Endothelial cell of umbilical vein (primary cell): ENCODE results near the gene EIF3J. TPM values are rescaled to one million over a fixed set of nuclear protein-coding genes. Genes with fewer than 3 reads are reported as not detected.

Experiments
- BruUV-seq: library from RNA; stranded (reverse); fragments of 400-500 nt; replicated peaks from 2 replicates; lab custom pipeline; 2021; lab: Mats Ljungman, UMichigan
- CTCF ChIA-PET: fragments of 300-600, 350-600 bp; sonication (Branson Sonifier 250); formaldehyde crosslinking; loops from one replicate; lab custom pipeline; 2021; ENCODE audit warnings: antibody characterized with exemption, inconsistent platforms; lab: Charles Lee
- POLR2A ChIA-PET: fragments of 300-600, 350-600 bp; sonication (Branson Sonifier 250); formaldehyde crosslinking; loops from one replicate; lab custom pipeline; 2021; ENCODE audit warnings: antibody characterized with exemption, inconsistent platforms; lab: Charles Lee
- DNase-seq: peaks from one replicate; pipeline ENCODE4 v3.0.0-alpha.2; 2011; ENCODE audit warnings: low read depth, low spot score
- FAIRE-seq: peaks from 2 replicates; lab custom pipeline; 2011; peaks lifted over from hg19 to GRCh38; lab: Jason Lieb, UNC
- H2AFZ ChIP-seq: 2 replicates; pipeline ENCODE4 v1.6.0; 2012; ENCODE audit warnings: low read depth, low read length, control low read depth, inconsistent platforms
- H3K27ac ChIP-seq: 2 replicates; pipeline ENCODE4 v1.5.1; 2011; ENCODE audit warnings: low read depth, mild to moderate bottlenecking, control low read depth, low read length, moderate library complexity; ENCODE audit not compliant: insufficient read depth
- H3K27me3 ChIP-seq, 2 experiments: 2 replicates each; pipeline versions ENCODE4 v1.6.0 to v1.6.1; 2011; ENCODE audit warnings: low read length in 2 of 2, mixed read lengths in 1 of 2; ENCODE audit not compliant: control insufficient read depth in 2 of 2, insufficient read depth in 2 of 2
- H3K36me3 ChIP-seq, 2 experiments: 2 replicates in 1 of 2; 3 replicates in 1 of 2; pipeline ENCODE4 v1.5.1; 2011; ENCODE audit warnings: low read length in 2 of 2, mild to moderate bottlenecking in 1 of 2, moderate library complexity in 1 of 2; ENCODE audit not compliant: control insufficient read depth in 2 of 2, insufficient read depth in 2 of 2; ENCODE audit errors: extremely low read depth in 1 of 2
- H3K4me1 ChIP-seq: 3 replicates; pipeline ENCODE4 v1.5.1; 2011; ENCODE audit warnings: mild to moderate bottlenecking, low read length; ENCODE audit not compliant: control insufficient read depth, insufficient read depth; ENCODE audit errors: extremely low read depth
- H3K4me2 ChIP-seq: 2 replicates; pipeline ENCODE4 v1.6.1; 2011; ENCODE audit warnings: low read length, control low read depth, mixed read lengths; ENCODE audit not compliant: insufficient read depth
- H3K4me3 ChIP-seq, 3 experiments: fragments of 200-600 bp in 1 of 3; sonication (generic), shearing (Covaris generic) in 1 of 3; replicated peaks in 1 of 3; 2 replicates each; pipeline ENCODE4 v1.5.1; 2011 to 2016; ENCODE audit warnings: control low read depth in 3 of 3, low read length in 3 of 3, mild to moderate bottlenecking in 2 of 3, inconsistent platforms in 1 of 3, low read depth in 1 of 3, moderate library complexity in 1 of 3; ENCODE audit not compliant: insufficient read depth in 1 of 3
- H3K79me2 ChIP-seq: 2 replicates; pipeline ENCODE4 v1.6.0; 2012; ENCODE audit warnings: low read length, inconsistent platforms; ENCODE audit not compliant: control insufficient read depth, insufficient read depth
- H3K9ac ChIP-seq: replicated peaks from 2 replicates; pipeline ENCODE3; 2011; ENCODE audit warnings: low read length, control low read depth; ENCODE audit not compliant: insufficient read depth; ENCODE audit errors: extremely low read depth
- H3K9me1 ChIP-seq: replicated peaks from 3 replicates; pipeline ENCODE4 v1.6.0; 2011; ENCODE audit warnings: mild to moderate bottlenecking, low read length; ENCODE audit not compliant: control insufficient read depth, insufficient read depth; ENCODE audit errors: extremely low read depth
- H3K9me3 ChIP-seq: replicated peaks from 2 replicates; pipeline ENCODE4 v1.5.1; 2012; ENCODE audit warnings: low read length, inconsistent platforms; ENCODE audit not compliant: control insufficient read depth, insufficient read depth
- H4K20me1 ChIP-seq: replicated peaks from 2 replicates; pipeline ENCODE3; 2011; ENCODE audit warnings: mild to moderate bottlenecking, low read length; ENCODE audit not compliant: control insufficient read depth, insufficient read depth; ENCODE audit errors: extremely low read depth
- CTCF ChIP-seq, 2 donors: IDR thresholded peaks; 1 replicate in 1 of 2; 2 replicates in 1 of 2; pipeline ENCODE4 v1.5.1; 2011; ENCODE audit warnings: low read length in 2 of 2, mild to moderate bottlenecking in 2 of 2, moderate library complexity in 2 of 2, control low read depth in 1 of 2, inconsistent platforms in 1 of 2, low read depth in 1 of 2; ENCODE audit not compliant: insufficient read depth in 1 of 2; ENCODE audit errors: extremely low read depth in 1 of 2
- EZH2 ChIP-seq: IDR thresholded peaks from 2 replicates; pipeline ENCODE4 v1.6.1; 2012; ENCODE audit warnings: borderline replicate concordance, low read depth, mild to moderate bottlenecking, moderate library complexity, low read length, inconsistent platforms; ENCODE audit not compliant: severe bottlenecking
- FOS ChIP-seq: IDR thresholded peaks from 2 replicates; pipeline ENCODE4 v1.6.1; 2011; ENCODE audit warnings: mild to moderate bottlenecking, low read length, moderate library complexity, borderline replicate concordance; ENCODE audit not compliant: insufficient read depth
- GATA2 ChIP-seq: IDR thresholded peaks from 2 replicates; pipeline ENCODE4 v1.7.0; 2011; ENCODE audit warnings: low read depth, mild to moderate bottlenecking, moderate library complexity, mixed read lengths, low read length; ENCODE audit not compliant: insufficient read length, insufficient read depth
- JUN ChIP-seq: IDR thresholded peaks from 2 replicates; pipeline ENCODE4 v1.6.1; 2011; ENCODE audit warnings: borderline replicate concordance, low read depth; ENCODE audit not compliant: insufficient read length, insufficient read depth
- MYC ChIP-seq: IDR thresholded peaks from one replicate; pipeline ENCODE4 v1.6.1; 2011; ENCODE audit warnings: mild to moderate bottlenecking, low read depth, low read length
- POLR2A ChIP-seq: IDR thresholded peaks from 2 replicates; pipeline ENCODE4 v1.6.1; 2012; ENCODE audit warnings: low read depth, mild to moderate bottlenecking, control low read depth, low read length
- POLR2AphosphoS5 ChIP-seq: IDR thresholded peaks from 2 replicates; pipeline ENCODE4 v1.6.1; 2012; ENCODE audit warnings: low read depth, mild to moderate bottlenecking, control low read depth, low read length, moderate library complexity; ENCODE audit not compliant: insufficient read depth
- dilution Hi-C: fragments of 300-500 bp; cut with MboI; formaldehyde crosslinking; loops from one replicate; pipeline ENCODE4 v1.15.0; 2019; ENCODE audit warnings: low sequenced_read_pairs; ENCODE audit not compliant: extremely low pct_ligation_motif_present
- intact Hi-C: fragments of 100-400 bp; cut with micrococcal nuclease; formaldehyde crosslinking; loops from one replicate; pipeline ENCODE4 v1.10.0; 2022
- polyA plus RNA-seq, 4 experiments: library from polyadenylated mRNA; depleted of rRNA in 3 of 4; stranded (reverse) in 3 of 4; unstranded in 1 of 4; fragments of >200 nt; gene quantifications; 2 replicates each; pipeline versions ENCODE4 v1.2.1 to v1.2.3, GENCODE V29; 2011 to 2012; ENCODE audit warnings: missing spikeins in 1 of 4
- total RNA-seq: library from RNA; stranded (reverse); gene quantifications from 2 replicates; pipeline ENCODE4 v1.2.3, GENCODE V29; 2021
- TF ChIP-seq, protein P1 (sequence below): IDR thresholded peaks from 2 replicates; pipeline ENCODE4 v1.6.1; 2011; ENCODE audit not compliant: insufficient read depth, insufficient read length

Gene EIF3J
- total and polyA plus RNA-seq, 2 donors (not counting 3 experiments of a cell fraction or from before 2014, with no cell fraction given) = 35.4 to 150 TPM

DNA sequence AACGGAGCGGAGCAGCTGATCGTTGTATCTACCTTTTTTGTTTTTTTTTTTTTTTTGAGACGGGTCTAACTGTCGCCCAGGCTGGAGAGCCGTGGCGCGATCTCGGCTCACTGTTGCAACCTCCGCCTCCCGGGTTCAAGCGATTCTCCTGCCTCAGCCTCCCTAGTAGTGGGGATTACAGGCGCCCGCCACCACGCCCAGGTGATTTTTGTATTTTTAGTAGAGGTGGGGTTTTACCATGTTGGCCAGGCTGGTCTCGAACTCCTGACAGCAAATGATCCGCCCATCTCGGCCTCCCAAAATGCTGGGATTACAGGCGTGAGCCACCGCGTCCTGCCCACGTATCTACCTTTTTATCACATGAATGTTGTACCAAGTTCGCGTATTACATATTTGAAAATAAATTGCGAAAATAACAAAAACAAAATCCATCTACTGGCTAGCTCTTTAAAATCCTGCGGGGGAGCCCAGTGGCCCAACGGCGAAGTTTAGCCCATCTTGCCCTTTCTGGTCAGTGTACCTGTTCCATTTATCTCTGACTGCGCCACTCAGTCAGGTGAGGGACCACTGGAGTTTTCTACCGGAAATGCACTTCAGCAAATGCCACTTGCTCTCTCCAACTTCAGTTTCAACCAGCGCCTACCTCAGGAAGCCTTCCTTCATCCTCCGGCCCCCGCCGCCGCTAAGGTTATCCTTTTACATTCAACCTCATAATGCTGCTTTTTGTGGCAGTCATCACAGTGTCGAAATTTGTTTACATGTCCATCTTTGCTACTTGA is 1.2 kb upstream of the EIF3J start:
- peaks cover 42% of the 10 kb centered on the region for H3K79me2 ChIP-seq
- H3K4me2 ChIP-seq = peak overlapping the region; percentile 96
- H3K27me3 ChIP-seq = no peaks in the 10 kb centered on the region
- no peak for DNase-seq
- H3K4me3 ChIP-seq = peak overlapping the region; percentile 68 to 92 (median 92)
- ChIA-PET POLR2A (no interaction called here), CTCF (interaction anchor here (0.7 kb wide), 1 partner anchor 10 kb away, joined by 3 read pairs; no protein-coding TSS in a partner anchor)
- TF ChIP-seq, protein P1, sequence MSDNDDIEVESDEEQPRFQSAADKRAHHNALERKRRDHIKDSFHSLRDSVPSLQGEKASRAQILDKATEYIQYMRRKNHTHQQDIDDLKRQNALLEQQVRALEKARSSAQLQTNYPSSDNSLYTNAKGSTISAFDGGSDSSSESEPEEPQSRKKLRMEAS = no peak
- TF ChIP-seq FOS = no peak
- TF ChIP-seq EZH2 = no peak
- TF ChIP-seq POLR2AphosphoS5 = no peak
- no peak for TF ChIP-seq MYC
- TF ChIP-seq CTCF (IDR thresholded peaks at IDR 0.05; ENCODE audit: extremely low read depth in 1 of 2, insufficient read depth in 1 of 2, low read depth in 1 of 2, low read length in 2 of 2) = no peak
- TF ChIP-seq JUN = no peak
- no peak for TF ChIP-seq POLR2A
- TF ChIP-seq GATA2 = no peak
- peaks cover 4% of the 10 kb centered on the region for H4K20me1 ChIP-seq
- peak overlapping the region; percentile 87 for H3K9ac ChIP-seq
- intact Hi-C loops (loop anchor here (1.0 kb wide), 1 partner anchor 108 kb away; the partner anchor contains the start of gene CTDSPL2), dilution Hi-C loops (no loop called here)
- BruUV-seq = no TSS peak
- no peak for FAIRE-seq
- H3K9me1 ChIP-seq = no peaks in the 10 kb centered on the region
- H3K36me3 ChIP-seq = peaks cover 0 to 3% of the 10 kb centered on the region in 2 experiments
- H3K27ac ChIP-seq = peak overlapping the region; percentile 77
- peaks cover 21% of the 10 kb centered on the region for H3K4me1 ChIP-seq
- no peaks in the 10 kb centered on the region for H3K9me3 ChIP-seq
- peak overlapping the region; percentile 71 for H2AFZ ChIP-seq
